Liver (tissue), 3 donors: ENCODE data around the gene PYCR2.

Experiments used
- FOXA1 ChIP-seq: IDR thresholded peaks from 2 replicates; pipeline ENCODE4 v1.6.1; 2016; ENCODE audit warnings: antibody characterized with exemption
- GABPA ChIP-seq, 2 donors: IDR thresholded peaks in 1 of 2; conservative IDR thresholded peaks in 1 of 2; 2 replicates each; pipeline ENCODE4 v1.6.1; 2016; ENCODE audit warnings: antibody characterized with exemption in 2 of 2, mild to moderate bottlenecking in 1 of 2, moderate library complexity in 1 of 2
- RAD21 ChIP-seq, 2 donors: IDR thresholded peaks; 2 replicates each; pipeline ENCODE4 v1.6.1; 2016; ENCODE audit warnings: antibody characterized with exemption in 2 of 2, mild to moderate bottlenecking in 2 of 2
- RXRA ChIP-seq, 2 donors: IDR thresholded peaks; 2 replicates each; pipeline ENCODE4 v1.6.1; 2017 to 2018; ENCODE audit warnings: antibody characterized with exemption in 2 of 2, mild to moderate bottlenecking in 1 of 2
- SP1 ChIP-seq: IDR thresholded peaks from 2 replicates; pipeline ENCODE4 v1.6.1; 2018; ENCODE audit warnings: antibody characterized with exemption, mild to moderate bottlenecking
- YY1 ChIP-seq: IDR thresholded peaks from 2 replicates; pipeline ENCODE4 v1.6.1; 2016; ENCODE audit warnings: antibody characterized with exemption, mild to moderate bottlenecking
- TF ChIP-seq, protein P1 (sequence below): fragments of 150-350 bp; IDR thresholded peaks from 2 replicates; pipeline ENCODE4 v1.5.1; 2017; ENCODE audit warnings: improper control_type of control experiment, low read depth, low read length; ENCODE audit not compliant: missing input control
- TF ChIP-seq, protein P2 (sequence below): IDR thresholded peaks from 2 replicates; pipeline ENCODE4 v1.6.1; 2016; ENCODE audit warnings: antibody characterized with exemption, mild to moderate bottlenecking
- TF ChIP-seq, protein P3 (sequence below): IDR thresholded peaks from 2 replicates; pipeline ENCODE4 v1.6.1; 2016; ENCODE audit warnings: antibody characterized with exemption
- donor health status: healthy.
- donor health status: healthy.

DNA sequence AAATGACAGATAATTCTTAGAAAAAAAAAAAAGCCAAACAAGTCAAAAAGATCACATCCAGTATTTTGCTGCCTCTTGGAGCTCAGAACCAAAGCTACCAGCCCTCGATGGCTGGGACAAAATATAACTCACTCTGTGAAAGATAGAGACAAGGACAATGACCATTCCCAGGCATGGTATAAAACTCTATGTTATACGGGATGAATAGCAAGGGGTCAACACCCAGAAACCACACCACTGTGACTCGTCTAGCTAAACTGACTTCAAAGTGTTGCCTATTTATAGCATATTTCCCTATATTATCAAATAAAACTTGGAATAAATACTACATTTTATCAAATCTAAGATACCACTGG, 52.0 kb downstream of the PYCR2 start:
- TF ChIP-seq, protein P1, sequence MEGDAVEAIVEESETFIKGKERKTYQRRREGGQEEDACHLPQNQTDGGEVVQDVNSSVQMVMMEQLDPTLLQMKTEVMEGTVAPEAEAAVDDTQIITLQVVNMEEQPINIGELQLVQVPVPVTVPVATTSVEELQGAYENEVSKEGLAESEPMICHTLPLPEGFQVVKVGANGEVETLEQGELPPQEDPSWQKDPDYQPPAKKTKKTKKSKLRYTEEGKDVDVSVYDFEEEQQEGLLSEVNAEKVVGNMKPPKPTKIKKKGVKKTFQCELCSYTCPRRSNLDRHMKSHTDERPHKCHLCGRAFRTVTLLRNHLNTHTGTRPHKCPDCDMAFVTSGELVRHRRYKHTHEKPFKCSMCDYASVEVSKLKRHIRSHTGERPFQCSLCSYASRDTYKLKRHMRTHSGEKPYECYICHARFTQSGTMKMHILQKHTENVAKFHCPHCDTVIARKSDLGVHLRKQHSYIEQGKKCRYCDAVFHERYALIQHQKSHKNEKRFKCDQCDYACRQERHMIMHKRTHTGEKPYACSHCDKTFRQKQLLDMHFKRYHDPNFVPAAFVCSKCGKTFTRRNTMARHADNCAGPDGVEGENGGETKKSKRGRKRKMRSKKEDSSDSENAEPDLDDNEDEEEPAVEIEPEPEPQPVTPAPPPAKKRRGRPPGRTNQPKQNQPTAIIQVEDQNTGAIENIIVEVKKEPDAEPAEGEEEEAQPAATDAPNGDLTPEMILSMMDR = no peak
- no peak for TF ChIP-seq GABPA (IDR thresholded peaks at IDR 0.05 in 1 of 2, conservative IDR thresholded peaks at IDR 0.05 in 1 of 2)
- TF ChIP-seq, protein P2, sequence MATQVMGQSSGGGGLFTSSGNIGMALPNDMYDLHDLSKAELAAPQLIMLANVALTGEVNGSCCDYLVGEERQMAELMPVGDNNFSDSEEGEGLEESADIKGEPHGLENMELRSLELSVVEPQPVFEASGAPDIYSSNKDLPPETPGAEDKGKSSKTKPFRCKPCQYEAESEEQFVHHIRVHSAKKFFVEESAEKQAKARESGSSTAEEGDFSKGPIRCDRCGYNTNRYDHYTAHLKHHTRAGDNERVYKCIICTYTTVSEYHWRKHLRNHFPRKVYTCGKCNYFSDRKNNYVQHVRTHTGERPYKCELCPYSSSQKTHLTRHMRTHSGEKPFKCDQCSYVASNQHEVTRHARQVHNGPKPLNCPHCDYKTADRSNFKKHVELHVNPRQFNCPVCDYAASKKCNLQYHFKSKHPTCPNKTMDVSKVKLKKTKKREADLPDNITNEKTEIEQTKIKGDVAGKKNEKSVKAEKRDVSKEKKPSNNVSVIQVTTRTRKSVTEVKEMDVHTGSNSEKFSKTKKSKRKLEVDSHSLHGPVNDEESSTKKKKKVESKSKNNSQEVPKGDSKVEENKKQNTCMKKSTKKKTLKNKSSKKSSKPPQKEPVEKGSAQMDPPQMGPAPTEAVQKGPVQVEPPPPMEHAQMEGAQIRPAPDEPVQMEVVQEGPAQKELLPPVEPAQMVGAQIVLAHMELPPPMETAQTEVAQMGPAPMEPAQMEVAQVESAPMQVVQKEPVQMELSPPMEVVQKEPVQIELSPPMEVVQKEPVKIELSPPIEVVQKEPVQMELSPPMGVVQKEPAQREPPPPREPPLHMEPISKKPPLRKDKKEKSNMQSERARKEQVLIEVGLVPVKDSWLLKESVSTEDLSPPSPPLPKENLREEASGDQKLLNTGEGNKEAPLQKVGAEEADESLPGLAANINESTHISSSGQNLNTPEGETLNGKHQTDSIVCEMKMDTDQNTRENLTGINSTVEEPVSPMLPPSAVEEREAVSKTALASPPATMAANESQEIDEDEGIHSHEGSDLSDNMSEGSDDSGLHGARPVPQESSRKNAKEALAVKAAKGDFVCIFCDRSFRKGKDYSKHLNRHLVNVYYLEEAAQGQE = no peak
- TF ChIP-seq RXRA (IDR thresholded peaks at IDR 0.05) = no peak
- no peak for TF ChIP-seq YY1
- no peak for TF ChIP-seq SP1
- TF ChIP-seq, protein P3, sequence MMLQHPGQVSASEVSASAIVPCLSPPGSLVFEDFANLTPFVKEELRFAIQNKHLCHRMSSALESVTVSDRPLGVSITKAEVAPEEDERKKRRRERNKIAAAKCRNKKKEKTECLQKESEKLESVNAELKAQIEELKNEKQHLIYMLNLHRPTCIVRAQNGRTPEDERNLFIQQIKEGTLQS = no peak
- TF ChIP-seq RAD21 (IDR thresholded peaks at IDR 0.05) = no peak
- TF ChIP-seq FOXA1 = no peak
